Mucosa of descending colon (tissue), 3 donors: ENCODE results near the gene TEX13D. TPM values are rescaled to one million over a fixed set of nuclear protein-coding genes. Genes with fewer than 3 reads are reported as not detected.

Source experiments
- ATAC-seq: fragments of 200-7000 bp; cut with Tn5 transposase; one replicate; pipeline ENCODE4 v1.9.1; 2020; ENCODE audit warnings: mild to moderate bottlenecking, moderate library complexity
- DNase-seq, 3 donors: peaks; one replicate each; pipeline ENCODE4 v3.0.0-alpha.2; 2020
- H3K36me3 ChIP-seq: fragments of 200-600 bp; one replicate; pipeline ENCODE4 v1.8.0; 2021; ENCODE audit warnings: low read depth, mild to moderate bottlenecking
- H3K4me1 ChIP-seq: fragments of 200-600 bp; one replicate; pipeline ENCODE4 v1.8.0; 2021; ENCODE audit warnings: low read depth, mild to moderate bottlenecking
- H3K4me3 ChIP-seq: fragments of 200-600 bp; one replicate; pipeline ENCODE4 v1.8.0; 2021; ENCODE audit warnings: mild to moderate bottlenecking
- H3K9me3 ChIP-seq: fragments of 200-600 bp; one replicate; pipeline ENCODE4 v1.8.0; 2021; ENCODE audit warnings: mild to moderate bottlenecking
- intact Hi-C, 2 donors: fragments of 100-400 bp; cut with DNase I in 1 of 2; cut with micrococcal nuclease in 1 of 2; formaldehyde crosslinking; loops; one replicate each; pipeline versions ENCODE4 v1.11.0 to v1.11.1; 2022; cut with DNase I, micrococcal nuclease
- total RNA-seq, 3 donors: library from RNA; stranded (reverse); fragmentation: NEBNext Ultra II Directional in 2 of 3; extraction: Animal tissue kit (Norgen Biotek cat#: 25700) in 2 of 3; gene quantifications; one replicate each; pipeline versions ENCODE4 v1.2.1 to v1.2.4, GENCODE V29; 2021 to 2023
- TF ChIP-seq, protein P1 (sequence below): fragments of 200-600 bp; IDR thresholded peaks from one replicate; pipeline ENCODE4 v1.8.0; 2022; ENCODE audit warnings: antibody characterized with exemption, mild to moderate bottlenecking
- donor health status: DM: no; HTN: no; CAD: no; lungs with moderate emphysema.
- donor health status: DM: no; HTN: no; CAD: no.
- donor health status: DM: no; HTN: yes; CAD: no.

TEX13D gene
- total RNA-seq, 3 donors from 2014 or later: not detected

DNA sequence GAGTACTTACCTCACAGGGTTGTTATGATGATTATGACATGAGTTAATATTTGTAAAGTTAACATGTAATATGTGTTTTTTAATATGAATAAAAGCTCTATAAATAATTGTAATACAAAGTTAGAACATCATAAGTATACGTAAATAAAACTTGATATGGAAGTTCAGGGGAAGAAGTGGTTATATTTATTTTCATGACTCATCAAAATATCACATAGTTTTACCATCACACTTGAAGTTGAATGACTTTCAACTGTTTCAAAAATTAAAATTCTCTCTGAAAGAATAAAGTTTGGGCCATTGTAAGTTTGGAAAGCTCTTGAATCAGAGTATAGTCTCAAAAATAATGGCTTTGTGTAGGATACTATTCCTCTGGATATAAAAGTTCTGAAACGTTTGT lies 22.2 kb downstream of the TEX13D start:
- Histone ChIP-seq H3K4me1 (no peaks in the 10 kb centered on the region), H3K9me3 (no peaks in the 10 kb centered on the region), H3K36me3 (no peaks in the 10 kb centered on the region), H3K4me3 (no peak overlapping the region)
- TF ChIP-seq, protein P1, sequence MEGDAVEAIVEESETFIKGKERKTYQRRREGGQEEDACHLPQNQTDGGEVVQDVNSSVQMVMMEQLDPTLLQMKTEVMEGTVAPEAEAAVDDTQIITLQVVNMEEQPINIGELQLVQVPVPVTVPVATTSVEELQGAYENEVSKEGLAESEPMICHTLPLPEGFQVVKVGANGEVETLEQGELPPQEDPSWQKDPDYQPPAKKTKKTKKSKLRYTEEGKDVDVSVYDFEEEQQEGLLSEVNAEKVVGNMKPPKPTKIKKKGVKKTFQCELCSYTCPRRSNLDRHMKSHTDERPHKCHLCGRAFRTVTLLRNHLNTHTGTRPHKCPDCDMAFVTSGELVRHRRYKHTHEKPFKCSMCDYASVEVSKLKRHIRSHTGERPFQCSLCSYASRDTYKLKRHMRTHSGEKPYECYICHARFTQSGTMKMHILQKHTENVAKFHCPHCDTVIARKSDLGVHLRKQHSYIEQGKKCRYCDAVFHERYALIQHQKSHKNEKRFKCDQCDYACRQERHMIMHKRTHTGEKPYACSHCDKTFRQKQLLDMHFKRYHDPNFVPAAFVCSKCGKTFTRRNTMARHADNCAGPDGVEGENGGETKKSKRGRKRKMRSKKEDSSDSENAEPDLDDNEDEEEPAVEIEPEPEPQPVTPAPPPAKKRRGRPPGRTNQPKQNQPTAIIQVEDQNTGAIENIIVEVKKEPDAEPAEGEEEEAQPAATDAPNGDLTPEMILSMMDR: no peak
- ATAC-seq (no peak), DNase-seq (no peak)
- intact Hi-C loops: no loop called here

- DNase-seq (no peak), ATAC-seq (no peak)
- H3K4me1 ChIP-seq: no peaks in the 10 kb centered on the region
- TF ChIP-seq, protein P1: no peak
- no peaks in the 10 kb centered on the region for H3K9me3 ChIP-seq
- no peaks in the 10 kb centered on the region for H3K36me3 ChIP-seq
- H3K4me3 ChIP-seq: no peak overlapping the region
- intact Hi-C loops: no loop called here
Observed at GRCh38 chrX:124358800-124359383, 26.4 kb downstream of the TEX13D start.

DNA sequence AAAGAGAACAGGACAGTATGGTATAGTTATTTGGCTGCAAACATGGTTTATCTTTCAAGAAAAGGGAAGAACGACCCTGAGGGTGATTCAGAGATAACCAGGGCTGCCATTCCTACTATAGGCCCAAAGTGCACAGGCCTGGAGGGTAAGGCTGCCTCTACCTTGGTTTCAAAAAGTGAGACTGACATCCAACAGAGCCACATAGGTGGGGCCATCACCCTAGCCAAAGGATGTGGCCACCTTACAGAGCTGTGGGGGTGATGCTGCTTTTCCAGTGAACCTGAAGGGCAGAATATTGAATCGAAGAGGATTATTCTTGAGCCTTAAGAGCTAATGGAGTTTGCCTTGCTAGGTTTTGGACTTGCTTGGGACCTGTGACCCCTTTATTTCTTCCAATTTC lies 29.6 kb downstream of the TEX13D start:
- no peak for DNase-seq
- no peak overlapping the region for H3K4me3 ChIP-seq
- TF ChIP-seq, protein P1: no peak
- intact Hi-C loops: no loop called here
- no peaks in the 10 kb centered on the region for H3K4me1 ChIP-seq
- H3K36me3 ChIP-seq: no peaks in the 10 kb centered on the region
- no peaks in the 10 kb centered on the region for H3K9me3 ChIP-seq
- ATAC-seq: no peak

DNA sequence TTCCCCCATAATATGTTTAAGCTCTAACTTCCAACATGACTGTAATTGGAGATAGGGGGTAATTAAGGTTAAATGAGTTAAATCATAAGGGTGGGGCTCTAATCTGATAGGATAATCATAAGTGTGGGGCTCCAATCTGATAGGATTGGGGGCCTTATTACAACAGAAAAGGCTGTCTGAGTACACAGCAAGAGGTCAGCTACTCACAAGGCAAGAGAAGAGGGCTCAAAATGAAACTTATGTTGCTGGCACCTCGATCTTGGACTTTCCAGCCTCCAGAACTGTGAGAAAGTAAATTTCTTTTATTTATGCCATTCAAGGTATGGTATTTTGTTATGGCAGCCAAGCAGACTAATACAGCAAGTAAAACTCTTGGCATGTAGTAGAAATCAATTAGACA lies 30.3 kb downstream of the TEX13D start:
- intact Hi-C loops: no loop called here
- DNase-seq (no peak), ATAC-seq (no peak)
- no peaks in the 10 kb centered on the region for H3K9me3 ChIP-seq
- H3K4me3 ChIP-seq: no peak overlapping the region
- H3K4me1 ChIP-seq: no peaks in the 10 kb centered on the region
- TF ChIP-seq, protein P1: no peak
- H3K36me3 ChIP-seq: no peaks in the 10 kb centered on the region

DNA sequence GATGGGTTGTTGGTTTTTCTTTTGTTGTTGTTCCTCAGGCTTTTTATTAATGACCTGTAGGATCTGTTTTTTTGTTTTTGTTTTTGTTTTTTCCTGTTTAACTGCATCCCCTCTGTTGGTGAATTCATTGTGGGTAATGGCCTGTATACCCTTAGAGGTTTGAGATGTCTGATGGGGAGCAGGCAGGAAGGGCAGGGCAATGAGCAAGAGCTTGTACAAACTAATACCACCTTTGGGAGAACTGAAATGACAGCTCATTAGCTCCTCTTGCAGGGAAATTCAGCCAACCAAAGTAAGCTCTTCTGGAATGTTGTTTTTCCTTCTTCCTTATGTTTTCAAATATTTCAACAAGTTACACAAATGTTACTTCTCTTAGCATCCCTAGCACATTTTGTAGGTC lies 37.3 kb downstream of the TEX13D start:
- intact Hi-C loops: no loop called here
- Histone ChIP-seq H3K4me3 (no peak overlapping the region), H3K9me3 (no peaks in the 10 kb centered on the region), H3K36me3 (no peaks in the 10 kb centered on the region), H3K4me1 (no peaks in the 10 kb centered on the region)
- ATAC-seq (no peak), DNase-seq (no peak)
- TF ChIP-seq, protein P1: no peak

DNA sequence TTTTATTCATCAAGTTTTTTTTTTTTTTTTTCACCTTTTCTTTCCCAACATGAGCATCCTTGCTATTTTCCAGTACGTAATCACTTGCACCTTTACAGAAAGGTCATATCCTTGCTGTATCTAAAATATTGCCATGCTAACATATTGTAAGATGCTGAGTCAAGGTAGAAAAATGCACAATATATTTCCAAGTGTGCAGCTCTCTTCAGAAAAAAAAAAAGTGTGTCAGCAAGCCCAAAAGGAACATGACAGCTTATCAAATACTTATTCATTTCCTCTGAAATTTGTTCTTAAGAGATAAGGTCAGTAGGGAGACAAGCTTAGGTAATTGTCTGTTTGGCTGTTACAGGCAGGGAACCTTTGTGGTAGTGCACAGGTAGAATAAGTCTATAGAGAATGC lies 40.9 kb downstream of the TEX13D start:
- DNase-seq (no peak), ATAC-seq (no peak)
- H3K36me3 ChIP-seq: no peaks in the 10 kb centered on the region
- no peaks in the 10 kb centered on the region for H3K9me3 ChIP-seq
- intact Hi-C loops: no loop called here
- no peaks in the 10 kb centered on the region for H3K4me1 ChIP-seq
- no peak overlapping the region for H3K4me3 ChIP-seq
- TF ChIP-seq, protein P1: no peak
